K562 (cell line): ENCODE data around the gene ERGIC1. TPM values are rescaled to one million over a fixed set of nuclear protein-coding genes. Genes with fewer than 3 reads are reported as not detected.

Source experiments
- ARHGAP35 ChIP-seq: fragments of 450-650 bp; IDR thresholded peaks from 2 replicates; pipeline ENCODE4 v1.6.1; 2018; ENCODE audit not compliant: partially characterized antibody
- C11orf30 ChIP-seq: fragments of 450-650 bp; IDR thresholded peaks from 2 replicates; pipeline ENCODE4 v1.6.1; 2016; ENCODE audit warnings: low read depth, mild to moderate bottlenecking
- CBFB ChIP-seq: sonication (generic); formaldehyde crosslinking; IDR thresholded peaks from 2 replicates; pipeline ENCODE4 v1.4.0; 2020; ENCODE audit warnings: mild to moderate bottlenecking, missing genetic modification reagents
- EP400 ChIP-seq: fragments of 450-650 bp; IDR thresholded peaks from 2 replicates; pipeline ENCODE4 v1.6.1; 2017; ENCODE audit warnings: antibody characterized with exemption, mild to moderate bottlenecking, moderate library complexity
- HMG20B ChIP-seq: fragments of 250-450 bp; sonication (Bioruptor Pico); IDR thresholded peaks from 2 replicates; pipeline ENCODE4 v1.5.0; 2021; ENCODE audit warnings: mild to moderate bottlenecking
- HMGN3 ChIP-seq: IDR thresholded peaks from 2 replicates; pipeline ENCODE4 v1.6.1; 2011; ENCODE audit warnings: borderline replicate concordance, low read depth, mild to moderate bottlenecking, mixed read lengths, low read length; ENCODE audit not compliant: insufficient read length; ENCODE audit errors: extremely low read depth
- HNRNPH1 ChIP-seq: fragments of 200-400 bp; formaldehyde crosslinking; optimal IDR thresholded peaks from 2 replicates; pipeline ENCODE3; 2017; ENCODE audit warnings: low read depth, mild to moderate bottlenecking, low read length, moderate library complexity
- MYC ChIP-seq, 2 experiments: fragments of 250-450 bp in 1 of 2; sonication (Bioruptor Pico) in 1 of 2; IDR thresholded peaks; 2 replicates each; pipeline versions ENCODE4 v1.5.1 to v1.6.1; 2012 to 2021; ENCODE audit warnings: low read depth in 2 of 2, borderline replicate concordance in 1 of 2, improper control_type of control experiment in 1 of 2, low read length in 1 of 2, mild to moderate bottlenecking in 1 of 2, moderate library complexity in 1 of 2
- NCOR1 ChIP-seq: fragments of 450-650 bp; IDR thresholded peaks from 2 replicates; pipeline ENCODE4 v1.6.1; 2016; ENCODE audit warnings: mild to moderate bottlenecking, moderate library complexity
- POLR3G ChIP-seq: IDR thresholded peaks from 2 replicates; pipeline ENCODE4 v1.6.1; 2011; ENCODE audit not compliant: insufficient read length, insufficient replicate concordance; ENCODE audit errors: extremely low read depth
- RNF219 ChIP-seq: fragments of 250-450 bp; sonication (Bioruptor Pico); IDR thresholded peaks from 2 replicates; pipeline ENCODE4 v1.5.0; 2022; ENCODE audit warnings: mild to moderate bottlenecking
- SAFB ChIP-seq: fragments of 200-400 bp; formaldehyde crosslinking; IDR thresholded peaks from 2 replicates; pipeline ENCODE4 v1.6.1; 2017; ENCODE audit warnings: low read depth, low read length, borderline replicate concordance
- TAF9B ChIP-seq: fragments of 450-650 bp; IDR thresholded peaks from 2 replicates; pipeline ENCODE4 v1.6.1; 2018; ENCODE audit warnings: mild to moderate bottlenecking; ENCODE audit not compliant: partially characterized antibody
- THRAP3 ChIP-seq: fragments of 450-650 bp; IDR thresholded peaks from 2 replicates; pipeline ENCODE4 v1.6.1; 2016; ENCODE audit warnings: mild to moderate bottlenecking, inconsistent platforms, borderline replicate concordance
- TSC22D4 ChIP-seq: fragments of 450-650 bp; IDR thresholded peaks from 2 replicates; pipeline ENCODE4 v1.6.1; 2016; ENCODE audit warnings: missing genetic modification characterization, missing biosample characterization, control low read depth
- ZC3H11A ChIP-seq: IDR thresholded peaks from 2 replicates; pipeline ENCODE4 v1.6.1; 2012; ENCODE audit warnings: low read depth, low read length, improper control_type of control experiment
- ZNF324 ChIP-seq: fragments of 250-450 bp; sonication (Bioruptor Pico); IDR thresholded peaks from 2 replicates; pipeline ENCODE4 v1.4.0; 2020; ENCODE audit warnings: mild to moderate bottlenecking
- polyA plus RNA-seq, 8 experiments: library from polyadenylated mRNA; depleted of rRNA in 4 of 8; stranded (reverse) in 5 of 8; unstranded in 3 of 8; fragments of >200 nt; fragmentation: Nextera tagmentation in 2 of 8; fragmentation: Illumina TruSeq in 1 of 8; extraction: Ambion mirVana in 2 of 8; extraction: Trizol in 1 of 8; gene quantifications; 2 replicates each; pipeline versions ENCODE4 v1.2.1 to v1.2.3, GENCODE V29; 2011 to 2014; ENCODE audit warnings: inconsistent platforms in 1 of 8, missing spikeins in 1 of 8
- total RNA-seq, 7 experiments: library from RNA; depleted of rRNA in 6 of 7; stranded (reverse); fragments of >200 nt in 6 of 7; fragmentation: Illumina TruSeq in 2 of 7; extraction: Trizol in 2 of 7; gene quantifications; 2 replicates each; pipeline versions ENCODE4 v1.2.1 to v1.2.3, GENCODE V29; 2011 to 2021; ENCODE audit warnings: low replicate concordance in 1 of 7
- TF ChIP-seq, protein P1 (sequence below), 3 experiments: fragments of 200-800 bp in 1 of 3; sonication (Bioruptor generic) in 1 of 3; sonication (generic) in 1 of 3; formaldehyde crosslinking in 1 of 3; IDR thresholded peaks; 2 replicates each; pipeline versions ENCODE4 v1.6.1 to v1.8.0; 2016 to 2022; ENCODE audit warnings: mild to moderate bottlenecking in 2 of 3, missing compliant biosample characterization in 2 of 3, missing genetic modification characterization in 2 of 3, missing genetic modification reagents in 1 of 3
- TF ChIP-seq, protein P2 (sequence below): fragments of 250-450 bp; sonication (Bioruptor Pico); IDR thresholded peaks from 2 replicates; pipeline ENCODE4 v1.4.0; 2020

Gene ERGIC1
- total and polyA plus RNA-seq, 9 of the 15 experiments (the other 6 are each of a cell fraction or from before 2014, with no cell fraction given): 5.5 to 68.4 (median 36.4) TPM

DNA sequence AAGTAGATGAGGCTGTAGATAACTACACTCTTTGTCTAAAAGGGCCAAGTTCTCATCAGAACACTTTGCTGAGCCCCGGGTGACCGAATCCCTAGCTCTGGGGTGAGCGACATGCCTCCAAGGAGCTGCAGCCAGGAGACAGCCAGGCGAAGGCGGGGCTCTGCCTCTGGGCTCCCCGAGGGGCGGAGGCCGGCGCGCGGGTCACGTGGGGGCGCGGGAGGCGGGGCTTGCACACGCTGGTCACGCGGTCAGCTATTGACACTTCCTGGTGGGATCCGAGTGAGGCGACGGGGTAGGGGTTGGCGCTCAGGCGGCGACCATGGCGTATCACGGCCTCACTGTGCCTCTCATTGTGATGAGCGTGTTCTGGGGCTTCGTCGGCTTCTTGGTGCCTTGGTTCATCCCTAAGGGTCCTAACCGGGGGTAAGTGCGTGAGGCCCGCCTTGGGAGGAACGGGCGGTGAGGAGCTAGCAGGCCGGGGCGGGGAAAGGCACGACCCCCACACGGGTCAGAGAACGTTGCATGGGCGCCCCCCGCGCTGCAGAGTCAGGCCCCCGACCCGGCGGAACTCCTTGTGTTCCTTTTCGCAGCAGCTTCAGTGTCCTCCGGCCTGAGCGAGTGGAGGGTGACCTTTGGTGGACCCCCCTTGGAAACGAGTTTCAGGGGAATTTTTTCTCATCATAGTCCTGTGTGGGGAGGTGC, 149.6 kb downstream of the ERGIC1 start, which contains the start of gene ATP6V0E1 (continued):
- TF ChIP-seq TSC22D4 (tag) (no peak), EP400 (peak; percentile 82), NCOR1 (no peak), C11orf30 (no peak), ARHGAP35 (no peak), ZC3H11A (no peak), SAFB (no peak; the same call in 1 of the 2 replicates), MYC (IDR thresholded peaks at IDR 0.05; ENCODE audit: low read depth, low read length) (peak; percentile 85), MYC (CRISPR knock-in tag; IDR thresholded peaks at IDR 0.05; ENCODE audit: borderline replicate concordance, low read depth) (0 out of 2 replicates have a peak, but pooled peaks have one; percentile 23), ZNF324 (CRISPR knock-in tag) (no peak), THRAP3 (no peak), POLR3G (no peak), HNRNPH1 (no peak), RNF219 (CRISPR knock-in tag) (no peak), HMGN3 (peak; percentile 91), CBFB (CRISPR knock-in tag) (no peak; the same call in 1 of the 2 replicates), HMG20B (CRISPR knock-in tag) (no peak), TAF9B (peak; percentile 52)
- TF ChIP-seq, protein P1, sequence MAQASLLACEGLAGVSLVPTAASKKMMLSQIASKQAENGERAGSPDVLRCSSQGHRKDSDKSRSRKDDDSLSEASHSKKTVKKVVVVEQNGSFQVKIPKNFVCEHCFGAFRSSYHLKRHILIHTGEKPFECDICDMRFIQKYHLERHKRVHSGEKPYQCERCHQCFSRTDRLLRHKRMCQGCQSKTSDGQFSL (CRISPR knock-in tag; IDR thresholded peaks at IDR 0.05): peak; percentile 41; the same call in 1 of the 2 replicates
- TF ChIP-seq, protein P1 (tag; IDR thresholded peaks at IDR 0.05): no peak
- TF ChIP-seq, protein P2, sequence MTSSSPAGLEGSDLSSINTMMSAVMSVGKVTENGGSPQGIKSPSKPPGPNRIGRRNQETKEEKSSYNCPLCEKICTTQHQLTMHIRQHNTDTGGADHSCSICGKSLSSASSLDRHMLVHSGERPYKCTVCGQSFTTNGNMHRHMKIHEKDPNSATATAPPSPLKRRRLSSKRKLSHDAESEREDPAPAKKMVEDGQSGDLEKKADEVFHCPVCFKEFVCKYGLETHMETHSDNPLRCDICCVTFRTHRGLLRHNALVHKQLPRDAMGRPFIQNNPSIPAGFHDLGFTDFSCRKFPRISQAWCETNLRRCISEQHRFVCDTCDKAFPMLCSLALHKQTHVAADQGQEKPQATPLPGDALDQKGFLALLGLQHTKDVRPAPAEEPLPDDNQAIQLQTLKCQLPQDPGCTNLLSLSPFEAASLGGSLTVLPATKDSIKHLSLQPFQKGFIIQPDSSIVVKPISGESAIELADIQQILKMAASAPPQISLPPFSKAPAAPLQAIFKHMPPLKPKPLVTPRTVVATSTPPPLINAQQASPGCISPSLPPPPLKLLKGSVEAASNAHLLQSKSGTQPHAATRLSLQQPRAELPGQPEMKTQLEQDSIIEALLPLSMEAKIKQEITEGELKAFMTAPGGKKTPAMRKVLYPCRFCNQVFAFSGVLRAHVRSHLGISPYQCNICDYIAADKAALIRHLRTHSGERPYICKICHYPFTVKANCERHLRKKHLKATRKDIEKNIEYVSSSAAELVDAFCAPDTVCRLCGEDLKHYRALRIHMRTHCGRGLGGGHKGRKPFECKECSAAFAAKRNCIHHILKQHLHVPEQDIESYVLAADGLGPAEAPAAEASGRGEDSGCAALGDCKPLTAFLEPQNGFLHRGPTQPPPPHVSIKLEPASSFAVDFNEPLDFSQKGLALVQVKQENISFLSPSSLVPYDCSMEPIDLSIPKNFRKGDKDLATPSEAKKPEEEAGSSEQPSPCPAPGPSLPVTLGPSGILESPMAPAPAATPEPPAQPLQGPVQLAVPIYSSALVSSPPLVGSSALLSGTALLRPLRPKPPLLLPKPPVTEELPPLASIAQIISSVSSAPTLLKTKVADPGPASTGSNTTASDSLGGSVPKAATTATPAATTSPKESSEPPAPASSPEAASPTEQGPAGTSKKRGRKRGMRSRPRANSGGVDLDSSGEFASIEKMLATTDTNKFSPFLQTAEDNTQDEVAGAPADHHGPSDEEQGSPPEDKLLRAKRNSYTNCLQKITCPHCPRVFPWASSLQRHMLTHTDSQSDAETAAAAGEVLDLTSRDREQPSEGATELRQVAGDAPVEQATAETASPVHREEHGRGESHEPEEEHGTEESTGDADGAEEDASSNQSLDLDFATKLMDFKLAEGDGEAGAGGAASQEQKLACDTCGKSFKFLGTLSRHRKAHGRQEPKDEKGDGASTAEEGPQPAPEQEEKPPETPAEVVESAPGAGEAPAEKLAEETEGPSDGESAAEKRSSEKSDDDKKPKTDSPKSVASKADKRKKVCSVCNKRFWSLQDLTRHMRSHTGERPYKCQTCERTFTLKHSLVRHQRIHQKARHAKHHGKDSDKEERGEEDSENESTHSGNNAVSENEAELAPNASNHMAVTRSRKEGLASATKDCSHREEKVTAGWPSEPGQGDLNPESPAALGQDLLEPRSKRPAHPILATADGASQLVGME: no peak
